ENCODE measurements around the gene PHACTR3. TPM values are rescaled to one million over a fixed set of nuclear protein-coding genes. Genes with fewer than 3 reads are reported as not detected.

PHACTR3 gene
- total RNA-seq, 3 donors from 2014 or later: 0.41 to 3.4 (median 1.1) TPM

GRCh38 chr20:59561228-59561605, 43.1 kb upstream of the PHACTR3 start:
- no peak for DNase-seq
- H3K4me1 ChIP-seq (ENCODE audit: low read depth): no peaks in the 10 kb centered on the region
- no peaks in the 10 kb centered on the region for H3K36me3 ChIP-seq (ENCODE audit: low read depth)
- no peak for TF ChIP-seq CTCF (IDR thresholded peaks at IDR 0.05)
- no peak for ATAC-seq
- no peaks in the 10 kb centered on the region for H3K9me3 ChIP-seq
- intact Hi-C loops (cut with DNase I, micrococcal nuclease): loop anchor here in 1 of 2 donors (10.0 kb wide), 1 partner anchor 194 kb away; no protein-coding TSS in a partner anchor
- H3K4me3 ChIP-seq: no peak overlapping the region

- Histone ChIP-seq H3K9me3 (no peaks in the 10 kb centered on the region), H3K4me3 (no peak overlapping the region), H3K36me3 (ENCODE audit: low read depth) (no peaks in the 10 kb centered on the region), H3K4me1 (ENCODE audit: low read depth) (no peaks in the 10 kb centered on the region)
- ATAC-seq (no peak), DNase-seq (no peak)
- TF ChIP-seq CTCF (IDR thresholded peaks at IDR 0.05): no peak
- intact Hi-C loops (cut with DNase I, micrococcal nuclease): loop anchor here in 1 of 2 donors (10.0 kb wide), 1 partner anchor 193 kb away; no protein-coding TSS in a partner anchor
Observed at GRCh38 chr20:59561614-59562277, 42.6 kb upstream of the PHACTR3 start.

- no peak for TF ChIP-seq CTCF (IDR thresholded peaks at IDR 0.05)
- DNase-seq (no peak), ATAC-seq (no peak)
- Histone ChIP-seq H3K9me3 (no peaks in the 10 kb centered on the region), H3K4me3 (no peak overlapping the region), H3K4me1 (ENCODE audit: low read depth) (no peaks in the 10 kb centered on the region), H3K36me3 (ENCODE audit: low read depth) (no peaks in the 10 kb centered on the region)
- intact Hi-C loops (cut with DNase I, micrococcal nuclease): loop anchor here in 1 of 2 donors (10.0 kb wide), 1 partner anchor 191 kb away; no protein-coding TSS in a partner anchor
Observed at GRCh38 chr20:59564171-59564570, 40.2 kb upstream of the PHACTR3 start.

GRCh38 chr20:59564943-59565342, 39.4 kb upstream of the PHACTR3 start:
- no peaks in the 10 kb centered on the region for H3K9me3 ChIP-seq
- no peak overlapping the region for H3K4me3 ChIP-seq
- ATAC-seq (no peak), DNase-seq (no peak)
- TF ChIP-seq CTCF (IDR thresholded peaks at IDR 0.05): no peak
- no peaks in the 10 kb centered on the region for H3K36me3 ChIP-seq (ENCODE audit: low read depth)
- H3K4me1 ChIP-seq (ENCODE audit: low read depth): no peaks in the 10 kb centered on the region
- intact Hi-C loops (cut with DNase I, micrococcal nuclease): loop anchor here in 1 of 2 donors (10.0 kb wide), 1 partner anchor 190 kb away; no protein-coding TSS in a partner anchor

GRCh38 chr20:59565768-59566461, 38.4 kb upstream of the PHACTR3 start:
- no peak for TF ChIP-seq CTCF (IDR thresholded peaks at IDR 0.05)
- no peak for ATAC-seq
- Histone ChIP-seq H3K9me3 (no peaks in the 10 kb centered on the region), H3K36me3 (ENCODE audit: low read depth) (no peaks in the 10 kb centered on the region), H3K4me3 (no peak overlapping the region), H3K4me1 (ENCODE audit: low read depth) (no peaks in the 10 kb centered on the region)
- intact Hi-C loops (cut with DNase I, micrococcal nuclease): loop anchor here in 1 of 2 donors (10.0 kb wide), 1 partner anchor 189 kb away; no protein-coding TSS in a partner anchor
- no peak for DNase-seq
